Activated T-helper 2 cell treated with anti-CD3 and anti-CD28 coated beads, Interferon-gamma antibody, Interleukin-2, Interleukin-4, amounts not matched to agents 10 μg/mL and 5 μg/mL and 100 μg/mL, durations not matched to agents 14 hours and 24 hours and 36 hours (primary cell): ENCODE data around the gene RBP2. TPM values are rescaled to one million over a fixed set of nuclear protein-coding genes. Genes with fewer than 3 reads are reported as not detected.

Experiments used
- DNase-seq: peaks from one replicate; pipeline ENCODE4 v3.0.0; 2021; ENCODE audit warnings: low spot score
- H3K27ac Mint-ChIP-seq: one replicate; pipeline ENCODE4 v1.8.0; 2021; ENCODE audit warnings: mixed read lengths
- H3K27me3 Mint-ChIP-seq: one replicate; pipeline ENCODE4 v1.8.0; 2021; ENCODE audit warnings: low read depth, mixed read lengths
- H3K36me3 Mint-ChIP-seq: one replicate; pipeline ENCODE4 v1.8.0; 2021; ENCODE audit warnings: low read depth, mixed read lengths
- H3K4me1 Mint-ChIP-seq: one replicate; pipeline ENCODE4 v1.8.0; 2021; ENCODE audit warnings: low read depth, mixed read lengths
- H3K4me3 Mint-ChIP-seq: one replicate; pipeline ENCODE4 v1.8.0; 2021; ENCODE audit warnings: low read depth, mild to moderate bottlenecking, moderate library complexity, mixed read lengths
- H3K9me3 Mint-ChIP-seq: one replicate; pipeline ENCODE4 v1.8.0; 2021; ENCODE audit warnings: mixed read lengths
- intact Hi-C: fragments of 100-400 bp; cut with micrococcal nuclease; formaldehyde crosslinking; loops from one replicate; pipeline ENCODE4 v1.15.1; 2023
- total RNA-seq: library from RNA; stranded (reverse); gene quantifications from 2 replicates; pipeline ENCODE4 v1.2.3, GENCODE V29; 2022

The RBP2 gene
- total RNA-seq, 1 donor from 2014 or later: not detected

GRCh38 chr3:139472380-139473010 lies 3.8 kb downstream of the RBP2 start:
- Mint-ChIP-seq H3K9me3 (no peaks in the 10 kb centered on the region), H3K4me1 (no peaks in the 10 kb centered on the region), H3K36me3 (no peaks in the 10 kb centered on the region), H3K27me3 (no peaks in the 10 kb centered on the region), H3K4me3 (no peak overlapping the region), H3K27ac (no peak overlapping the region)
- intact Hi-C loops: no loop called here
- DNase-seq: no peak

DNA sequence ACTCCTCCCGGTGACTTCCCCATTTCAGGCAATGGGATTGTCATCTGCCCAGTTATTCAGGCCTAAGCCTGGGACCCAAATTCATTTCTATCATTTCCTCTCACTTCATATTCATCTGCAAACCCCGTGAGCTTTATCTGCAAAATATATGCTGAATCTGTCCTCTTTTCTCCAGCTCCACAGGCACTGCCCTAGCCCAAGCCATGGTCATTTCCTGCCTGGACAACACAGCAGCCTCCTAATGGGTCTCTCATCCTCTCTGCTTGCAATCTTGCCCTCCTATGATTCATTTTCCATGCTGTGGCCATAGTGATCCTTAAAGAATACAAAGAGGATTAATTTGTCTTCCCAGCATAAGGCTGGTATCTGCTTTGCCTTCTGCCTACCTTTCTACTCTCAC lies 6.1 kb downstream of the RBP2 start:
- Mint-ChIP-seq H3K36me3 (no peaks in the 10 kb centered on the region), H3K27me3 (no peaks in the 10 kb centered on the region), H3K9me3 (no peaks in the 10 kb centered on the region), H3K27ac (no peak overlapping the region), H3K4me3 (no peak overlapping the region), H3K4me1 (no peaks in the 10 kb centered on the region)
- intact Hi-C loops: no loop called here
- no peak for DNase-seq

DNA sequence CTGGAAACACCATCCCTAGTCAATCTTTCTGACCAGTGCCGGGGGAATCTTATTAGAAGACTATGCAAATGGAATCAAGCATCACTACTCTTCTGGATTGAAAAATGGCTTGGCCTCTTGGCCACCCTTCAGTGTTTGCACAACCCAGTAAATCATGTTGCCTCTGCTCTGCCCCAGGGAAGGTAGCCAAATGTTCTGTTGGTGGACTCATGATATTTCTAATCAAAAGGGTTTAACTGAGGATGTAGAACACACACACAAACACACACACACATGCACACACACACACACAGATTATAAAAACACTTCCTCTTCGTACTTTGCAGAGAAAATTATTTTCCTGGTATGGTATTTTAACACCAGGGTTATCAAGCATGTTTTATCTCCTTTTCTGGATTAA lies 7.9 kb downstream of the RBP2 start:
- H3K4me3 Mint-ChIP-seq: no peak overlapping the region
- no peaks in the 10 kb centered on the region for H3K36me3 Mint-ChIP-seq
- no peaks in the 10 kb centered on the region for H3K27me3 Mint-ChIP-seq
- H3K27ac Mint-ChIP-seq: no peak overlapping the region
- no peak for DNase-seq
- intact Hi-C loops: no loop called here
- no peaks in the 10 kb centered on the region for H3K4me1 Mint-ChIP-seq
- no peaks in the 10 kb centered on the region for H3K9me3 Mint-ChIP-seq

DNA sequence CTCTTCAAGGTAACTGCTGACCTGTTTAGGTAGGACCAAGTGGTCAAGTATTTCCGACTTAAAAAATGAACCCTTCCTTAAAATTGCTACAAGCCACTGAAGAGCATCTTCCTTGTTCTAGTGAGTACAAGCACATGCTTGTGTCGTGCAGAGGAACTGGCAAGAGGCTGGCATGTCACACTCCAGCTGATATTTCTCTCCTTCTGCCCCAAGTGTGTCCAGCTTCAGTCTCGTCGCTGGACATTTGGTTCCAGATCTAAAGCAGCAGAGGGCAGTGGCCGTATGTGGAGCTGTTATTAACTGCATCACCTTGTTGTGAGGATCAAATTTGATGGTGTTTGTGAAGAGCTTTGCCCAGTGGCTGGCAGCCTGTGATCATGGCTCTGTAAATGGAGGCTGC lies 10.0 kb downstream of the RBP2 start:
- Mint-ChIP-seq H3K9me3 (no peaks in the 10 kb centered on the region), H3K27me3 (no peaks in the 10 kb centered on the region), H3K27ac (no peak overlapping the region), H3K4me3 (no peak overlapping the region), H3K4me1 (no peaks in the 10 kb centered on the region), H3K36me3 (no peaks in the 10 kb centered on the region)
- DNase-seq: no peak
- intact Hi-C loops: no loop called here

- no peaks in the 10 kb centered on the region for H3K36me3 Mint-ChIP-seq
- no peak overlapping the region for H3K4me3 Mint-ChIP-seq
- H3K27ac Mint-ChIP-seq: no peak overlapping the region
- no peaks in the 10 kb centered on the region for H3K9me3 Mint-ChIP-seq
- no peak for DNase-seq
- no peaks in the 10 kb centered on the region for H3K4me1 Mint-ChIP-seq
- no peaks in the 10 kb centered on the region for H3K27me3 Mint-ChIP-seq
- intact Hi-C loops: no loop called here
Observed at GRCh38 chr3:139465636-139466035, 10.7 kb downstream of the RBP2 start.

- Mint-ChIP-seq H3K36me3 (no peaks in the 10 kb centered on the region), H3K9me3 (no peaks in the 10 kb centered on the region), H3K27me3 (no peaks in the 10 kb centered on the region), H3K27ac (no peak overlapping the region), H3K4me3 (no peak overlapping the region), H3K4me1 (no peaks in the 10 kb centered on the region)
- intact Hi-C loops: no loop called here
- no peak for DNase-seq
Observed at GRCh38 chr3:139463466-139463865, 12.8 kb downstream of the RBP2 start.

GRCh38 chr3:139460529-139460928 lies 15.8 kb downstream of the RBP2 start:
- Mint-ChIP-seq H3K27ac (no peak overlapping the region), H3K27me3 (no peaks in the 10 kb centered on the region), H3K4me1 (no peaks in the 10 kb centered on the region), H3K4me3 (no peak overlapping the region), H3K9me3 (no peaks in the 10 kb centered on the region), H3K36me3 (no peaks in the 10 kb centered on the region)
- DNase-seq: no peak
- intact Hi-C loops: no loop called here

- DNase-seq: no peak
- Mint-ChIP-seq H3K36me3 (no peaks in the 10 kb centered on the region), H3K9me3 (no peaks in the 10 kb centered on the region), H3K27me3 (no peaks in the 10 kb centered on the region), H3K4me1 (no peaks in the 10 kb centered on the region), H3K4me3 (no peak overlapping the region), H3K27ac (no peak overlapping the region)
- intact Hi-C loops: no loop called here
Observed at GRCh38 chr3:139460076-139460475, 16.2 kb downstream of the RBP2 start.

DNA sequence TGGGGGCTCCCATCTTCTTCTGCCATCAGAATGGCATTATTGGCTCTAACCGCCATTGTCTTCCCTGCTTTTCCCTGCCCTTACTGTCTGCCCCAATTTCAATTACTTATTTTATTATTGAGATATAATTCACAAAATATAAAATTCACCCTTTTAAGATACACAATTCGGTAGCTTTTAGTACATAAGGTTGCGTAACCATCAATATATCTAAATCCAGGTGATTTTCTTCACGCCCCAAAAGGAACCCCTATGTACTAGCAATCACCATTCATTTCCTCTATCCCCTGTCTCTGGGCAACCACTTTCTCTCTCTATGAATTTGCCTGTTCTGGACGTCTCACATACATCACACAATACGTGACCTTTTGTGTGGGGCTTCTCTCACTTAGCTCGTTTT lies 18.0 kb downstream of the RBP2 start:
- intact Hi-C loops: no loop called here
- no peak for DNase-seq

GRCh38 chr3:139457066-139457465 lies 19.2 kb downstream of the RBP2 start:
- no peak for DNase-seq
- H3K27me3 Mint-ChIP-seq: no peaks in the 10 kb centered on the region
- no peak overlapping the region for H3K4me3 Mint-ChIP-seq
- no peaks in the 10 kb centered on the region for H3K4me1 Mint-ChIP-seq
- no peaks in the 10 kb centered on the region for H3K36me3 Mint-ChIP-seq
- intact Hi-C loops: no loop called here
- no peaks in the 10 kb centered on the region for H3K9me3 Mint-ChIP-seq
- no peak overlapping the region for H3K27ac Mint-ChIP-seq

More for the DNA sequence above, 18.0 kb downstream of the RBP2 start:
- Mint-ChIP-seq H3K27me3 (no peaks in the 10 kb centered on the region), H3K27ac (no peak overlapping the region), H3K9me3 (no peaks in the 10 kb centered on the region), H3K4me3 (no peak overlapping the region), H3K36me3 (no peaks in the 10 kb centered on the region), H3K4me1 (no peaks in the 10 kb centered on the region)

- Mint-ChIP-seq H3K27ac (no peak overlapping the region), H3K4me3 (no peak overlapping the region), H3K9me3 (no peaks in the 10 kb centered on the region), H3K27me3 (no peaks in the 10 kb centered on the region), H3K4me1 (no peaks in the 10 kb centered on the region), H3K36me3 (no peaks in the 10 kb centered on the region)
- DNase-seq: no peak
- intact Hi-C loops: no loop called here
Observed at GRCh38 chr3:139456386-139456785, 19.9 kb downstream of the RBP2 start.

DNA sequence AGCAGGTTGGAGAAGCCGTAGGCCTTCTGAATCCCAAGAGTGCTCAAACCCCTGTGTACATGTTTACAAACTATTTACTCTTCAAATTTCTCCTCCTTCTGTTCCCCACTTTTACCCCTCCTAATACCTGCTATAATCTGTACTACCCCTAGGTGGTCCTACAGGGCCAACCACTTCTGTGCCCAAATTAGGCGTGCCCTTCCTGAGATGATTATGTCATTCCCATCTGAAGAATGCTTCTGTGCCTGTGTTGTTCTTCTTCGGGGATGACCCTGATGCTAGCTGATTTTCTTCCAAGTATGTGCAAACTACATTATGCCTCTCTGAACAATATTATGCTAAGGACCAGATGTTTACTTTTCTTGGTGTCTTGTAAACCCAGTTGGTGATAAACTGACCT lies 20.5 kb downstream of the RBP2 start:
- intact Hi-C loops: no loop called here

DNA sequence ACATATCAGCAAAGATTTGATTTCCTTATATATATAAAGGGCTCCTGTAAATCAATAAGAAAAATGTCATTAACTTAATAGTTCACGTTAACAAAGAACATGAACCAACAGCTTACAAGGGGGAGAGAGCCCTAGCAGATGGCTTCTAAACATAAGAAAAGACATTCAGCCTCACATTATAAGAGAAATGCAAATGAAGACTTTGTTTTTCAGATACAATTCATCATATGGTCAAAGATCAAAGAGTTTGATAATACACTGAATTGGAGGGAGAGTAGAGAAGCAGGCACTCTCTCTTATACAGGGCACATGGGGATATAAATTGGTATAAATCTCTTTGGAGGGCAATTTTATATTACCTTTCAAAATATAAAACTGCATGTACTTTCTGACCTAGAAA lies 21.1 kb downstream of the RBP2 start:
- H3K36me3 Mint-ChIP-seq: no peaks in the 10 kb centered on the region
- DNase-seq: no peak
- H3K4me3 Mint-ChIP-seq: no peak overlapping the region
- no peaks in the 10 kb centered on the region for H3K27me3 Mint-ChIP-seq
- intact Hi-C loops: no loop called here
- no peak overlapping the region for H3K27ac Mint-ChIP-seq
- no peaks in the 10 kb centered on the region for H3K9me3 Mint-ChIP-seq
- no peaks in the 10 kb centered on the region for H3K4me1 Mint-ChIP-seq

More for the DNA sequence above, 20.5 kb downstream of the RBP2 start:
- Mint-ChIP-seq H3K4me3 (no peak overlapping the region), H3K27me3 (no peaks in the 10 kb centered on the region), H3K4me1 (no peaks in the 10 kb centered on the region), H3K27ac (no peak overlapping the region), H3K36me3 (no peaks in the 10 kb centered on the region), H3K9me3 (no peaks in the 10 kb centered on the region)
- no peak for DNase-seq

DNA sequence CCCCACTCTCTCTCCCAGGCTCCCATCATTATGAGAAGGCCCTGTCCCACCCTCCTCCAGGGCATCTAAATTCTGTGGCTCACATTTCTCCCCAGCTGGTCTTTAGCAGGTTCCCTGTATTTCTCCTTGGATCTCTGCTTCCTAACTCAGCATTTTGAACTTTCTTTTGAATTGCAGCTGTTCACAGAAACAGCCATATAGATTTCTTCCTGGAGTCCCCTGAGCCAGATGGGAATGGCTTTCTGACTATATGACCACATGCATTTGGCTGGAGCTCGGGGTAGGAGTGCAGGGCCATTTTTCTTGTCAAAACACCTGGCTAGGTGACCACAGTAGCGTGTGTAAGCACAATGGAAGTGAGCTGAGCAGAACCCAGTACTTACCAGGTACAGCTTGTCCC lies 22.0 kb downstream of the RBP2 start:
- Mint-ChIP-seq H3K27ac (no peak overlapping the region), H3K4me3 (no peak overlapping the region)

More for the DNA sequence above, 22.0 kb downstream of the RBP2 start:
- Mint-ChIP-seq H3K27me3 (no peaks in the 10 kb centered on the region), H3K4me1 (no peaks in the 10 kb centered on the region), H3K9me3 (no peaks in the 10 kb centered on the region), H3K36me3 (no peaks in the 10 kb centered on the region)
- no peak for DNase-seq
- intact Hi-C loops: no loop called here
